Fibroblast of peridontal ligament (primary cell): ENCODE results near the gene CHN2.

Experiments used
- DNase-seq: peaks from one replicate; pipeline ENCODE4 v3.0.0-alpha.2; 2010; ENCODE audit errors: extremely low read depth

Gene CHN2

DNA sequence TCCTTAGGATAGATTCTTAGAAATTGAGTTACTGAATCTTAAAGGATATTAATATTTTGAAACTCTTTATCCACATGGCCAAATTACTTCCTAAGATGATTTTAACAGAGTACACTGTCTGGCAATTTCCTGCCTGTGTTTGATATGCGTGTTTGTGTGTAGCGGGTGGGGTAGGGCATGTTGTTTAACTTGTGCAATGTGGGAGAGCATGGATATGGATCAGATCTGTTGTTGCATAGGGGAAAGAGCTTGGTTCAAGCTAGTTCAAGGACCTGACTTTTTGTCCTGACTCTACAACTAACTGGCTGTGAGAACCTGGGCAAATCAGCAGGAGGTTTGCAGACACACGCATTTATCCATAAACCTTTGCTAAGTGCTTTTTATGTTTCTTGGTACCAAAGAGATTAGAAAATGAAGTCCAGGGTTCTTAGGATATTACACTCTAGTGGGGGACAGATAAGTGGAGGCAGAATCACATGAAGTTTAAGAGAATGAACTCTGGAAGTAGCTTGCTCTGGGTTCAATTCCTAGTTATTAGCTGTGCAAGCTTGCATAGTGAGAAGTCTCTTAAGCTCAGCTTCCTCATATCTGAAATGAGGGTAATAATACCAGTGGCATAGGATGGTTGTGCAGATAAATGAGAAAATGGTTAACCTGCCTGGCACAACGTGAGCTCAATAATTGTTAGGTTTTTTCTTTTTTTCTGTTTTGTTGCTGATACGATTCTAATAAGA is 272.8 kb downstream of the CHN2 start:
- DNase-seq: no peak

DNA sequence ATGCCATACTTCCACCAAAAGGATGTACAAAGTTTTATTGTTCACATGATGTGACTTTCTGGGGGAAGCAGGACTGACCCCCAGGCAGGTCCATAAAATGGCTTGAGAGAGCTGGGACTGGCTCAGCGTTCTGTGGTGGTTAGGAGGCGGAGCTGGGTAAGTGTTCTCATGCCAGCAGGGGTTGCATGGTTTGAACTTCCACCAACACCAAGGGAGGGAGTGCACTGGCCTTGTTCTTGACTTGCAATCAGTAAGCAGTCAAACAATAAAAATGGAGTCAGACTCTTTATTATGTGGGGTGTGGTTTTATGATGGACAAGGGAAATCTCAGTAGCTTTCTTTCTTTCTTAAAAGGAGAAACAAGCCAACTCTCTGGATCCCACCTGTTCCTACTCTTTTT is 273.6 kb downstream of the CHN2 start:
- DNase-seq: no peak

DNA sequence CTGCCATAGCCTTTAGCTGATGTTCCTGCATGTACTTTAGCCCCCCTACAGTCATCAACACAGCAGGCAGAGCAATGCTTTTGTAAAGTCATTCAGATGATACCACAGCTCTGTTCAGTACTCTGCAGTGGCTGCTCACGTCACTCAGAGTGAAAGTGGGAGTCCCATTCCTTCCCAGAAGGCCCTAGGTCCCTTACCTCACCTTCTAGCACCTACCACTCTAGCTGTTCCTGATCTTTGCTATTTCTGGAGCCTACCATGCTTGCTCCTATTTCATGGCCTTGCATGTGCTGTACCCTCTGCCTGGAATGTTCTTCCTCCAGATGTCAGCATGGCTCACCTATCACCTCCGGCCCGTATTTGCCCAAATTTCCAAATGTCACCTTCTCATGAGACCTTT is 274.7 kb downstream of the CHN2 start:
- DNase-seq: no peak

DNA sequence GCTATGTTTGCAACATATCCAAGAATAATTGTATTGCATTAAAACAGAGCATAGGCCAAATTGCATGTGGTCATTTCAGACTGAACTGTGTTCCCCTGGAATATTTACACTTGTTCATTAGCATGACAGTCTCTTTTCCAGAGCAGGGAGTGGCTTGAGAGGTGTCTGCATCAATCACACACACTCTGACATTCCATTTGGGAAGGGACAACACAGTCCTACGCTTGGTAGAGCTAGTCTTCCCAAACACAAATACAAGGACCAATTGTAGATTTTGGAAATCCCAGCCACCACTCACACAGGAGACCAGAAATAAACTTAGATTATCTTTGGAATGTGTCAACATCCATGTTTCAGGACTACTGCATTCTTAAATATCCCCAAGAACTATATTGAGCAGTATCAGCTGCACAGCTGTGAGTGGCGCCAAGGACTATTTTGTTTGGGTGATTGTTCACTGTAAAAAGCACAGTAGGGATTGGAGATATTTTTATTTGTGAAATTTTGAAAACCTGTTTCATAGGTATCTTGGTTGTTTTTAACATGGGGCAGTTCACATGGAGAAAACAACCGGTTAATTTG is 275.5 kb downstream of the CHN2 start:
- DNase-seq: no peak

DNA sequence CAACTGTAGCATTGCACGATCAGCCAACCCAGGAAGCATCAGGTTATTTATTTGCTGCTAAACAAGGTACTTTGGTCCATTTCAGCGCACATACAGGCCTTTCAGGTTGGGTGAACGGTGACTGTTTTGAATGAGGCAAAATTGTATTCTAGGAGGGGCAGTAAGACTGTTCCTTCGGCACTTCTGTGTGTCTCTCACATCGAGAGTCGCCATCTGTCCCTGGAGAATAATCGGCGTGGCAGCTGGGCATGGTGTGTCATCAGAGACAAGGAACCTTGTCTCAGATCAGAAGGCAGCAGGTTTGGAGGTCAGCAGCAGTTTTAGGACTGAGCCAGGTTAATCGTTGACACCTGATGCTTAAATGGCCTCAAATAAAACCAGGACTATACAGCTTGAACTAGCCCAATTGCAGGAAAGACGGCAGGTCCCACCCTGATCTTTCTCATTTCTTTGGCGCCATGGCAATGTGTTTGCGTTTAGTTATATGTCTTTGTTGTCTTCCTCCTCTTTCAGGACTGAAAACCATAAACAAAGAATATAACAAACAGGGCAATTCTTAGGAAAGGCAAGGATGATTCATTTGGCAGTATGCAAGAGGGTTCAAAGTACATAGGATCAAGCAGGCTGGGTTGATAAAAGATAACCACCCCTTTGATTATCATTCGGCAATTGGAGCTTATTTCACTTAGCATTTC is 277.0 kb downstream of the CHN2 start:
- DNase-seq: no peak

DNA sequence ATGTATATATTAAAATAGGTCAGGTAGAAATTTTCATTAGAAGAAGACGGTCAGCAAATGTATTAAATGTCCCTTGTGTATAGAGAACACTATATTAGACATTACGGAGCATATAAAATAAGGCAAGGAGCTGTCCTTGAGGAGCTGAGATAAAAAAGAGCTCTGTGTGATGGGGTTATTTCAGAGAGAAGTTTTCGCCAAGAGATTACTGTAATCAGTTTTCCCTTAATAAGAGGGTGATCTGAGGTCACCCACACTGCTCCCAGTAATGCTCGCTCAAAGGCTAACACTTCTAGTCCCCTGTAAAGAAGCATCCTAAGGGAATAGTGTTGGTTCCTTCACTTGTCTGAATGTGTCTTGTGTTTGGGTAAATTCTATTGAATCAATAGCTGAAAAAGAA is 282.3 kb downstream of the CHN2 start:
- DNase-seq: no peak

DNA sequence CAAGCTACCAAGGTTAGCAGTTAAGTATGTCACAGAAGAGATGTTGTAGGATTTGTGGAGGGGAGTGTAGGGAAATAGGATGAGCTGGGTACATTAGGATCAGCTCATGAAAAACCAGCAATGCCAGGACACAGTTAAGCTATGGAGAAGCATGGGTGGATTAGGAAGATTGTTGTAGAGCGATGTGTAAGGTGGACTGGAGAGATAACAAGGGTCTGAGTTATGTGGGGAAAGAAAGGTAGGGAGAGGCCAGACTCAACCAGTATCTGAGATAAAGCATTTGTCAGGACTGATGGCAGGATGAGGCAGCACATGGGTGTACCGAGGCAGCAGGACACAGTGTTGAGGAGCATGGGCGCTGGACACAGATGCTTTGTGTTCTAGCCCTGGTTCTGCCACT is 283.7 kb downstream of the CHN2 start:
- DNase-seq: no peak

DNA sequence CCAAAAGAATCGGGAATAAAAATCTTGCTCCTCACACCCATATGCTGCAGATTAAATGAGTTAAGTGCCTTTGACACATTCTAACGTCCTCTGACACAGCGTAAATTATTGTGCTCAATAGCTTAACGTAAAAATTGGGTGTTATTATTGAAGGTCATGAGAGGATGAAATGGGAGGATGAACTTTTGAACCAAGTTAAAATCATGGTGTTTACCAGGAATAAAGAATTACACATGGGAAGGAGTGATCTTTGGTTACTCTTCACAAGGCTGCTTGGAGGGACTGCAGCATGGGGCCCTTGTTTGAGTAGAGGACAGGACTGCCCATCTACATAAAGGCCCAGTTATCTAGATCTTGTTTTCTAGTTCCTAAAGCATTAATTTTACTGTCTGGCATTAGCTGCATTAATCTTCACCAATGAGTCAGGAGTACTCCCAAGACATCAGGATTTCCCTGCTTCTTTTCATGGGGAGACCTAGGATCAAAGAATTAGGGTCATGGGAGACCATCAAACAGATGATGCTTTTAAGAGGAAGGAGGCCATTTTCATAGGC is 284.2 kb downstream of the CHN2 start:
- DNase-seq: no peak

DNA sequence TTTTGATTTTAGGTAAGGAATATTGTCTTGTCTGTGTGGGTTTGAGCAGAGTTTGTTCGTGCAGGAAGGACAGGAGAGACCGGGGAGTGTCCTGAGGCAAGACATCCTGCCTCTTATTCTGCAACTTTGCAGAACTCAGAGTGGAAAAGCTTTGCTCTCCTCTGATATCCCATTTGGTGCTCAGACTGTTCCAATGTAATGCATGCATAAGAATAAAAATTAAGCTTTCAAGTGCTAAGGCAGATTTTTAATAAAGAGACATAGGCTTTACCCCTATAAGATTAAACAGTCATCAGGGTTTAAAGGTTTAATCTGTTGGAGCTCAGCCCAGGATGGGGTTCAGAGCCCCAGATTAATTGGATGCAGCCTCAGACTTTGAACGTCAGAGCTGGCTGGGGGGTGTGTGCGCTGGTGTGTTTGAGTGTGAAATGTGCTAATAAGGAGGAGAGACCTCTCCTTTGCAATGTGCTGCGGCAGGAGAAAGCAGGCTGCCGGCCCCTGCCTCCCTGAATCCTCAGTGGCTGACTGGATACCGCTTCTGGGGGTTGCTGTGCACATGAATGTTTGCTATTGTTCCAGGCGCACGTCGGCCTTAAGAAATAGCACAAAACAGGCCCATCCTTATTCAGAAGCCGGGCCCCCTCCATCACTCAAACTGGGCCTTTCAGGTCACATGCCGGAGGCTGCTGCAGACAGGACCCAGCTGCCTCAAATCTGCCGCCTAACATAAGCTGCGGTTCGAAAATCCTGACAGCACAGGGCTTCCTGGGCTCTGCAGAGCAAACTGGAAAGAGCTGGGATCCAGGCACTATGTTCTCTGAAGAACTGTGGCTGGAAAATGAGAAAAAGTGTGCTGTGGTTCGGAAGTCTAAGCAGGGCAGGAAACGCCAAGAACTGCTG is 285.0 kb downstream of the CHN2 start:
- no peak for DNase-seq

DNA sequence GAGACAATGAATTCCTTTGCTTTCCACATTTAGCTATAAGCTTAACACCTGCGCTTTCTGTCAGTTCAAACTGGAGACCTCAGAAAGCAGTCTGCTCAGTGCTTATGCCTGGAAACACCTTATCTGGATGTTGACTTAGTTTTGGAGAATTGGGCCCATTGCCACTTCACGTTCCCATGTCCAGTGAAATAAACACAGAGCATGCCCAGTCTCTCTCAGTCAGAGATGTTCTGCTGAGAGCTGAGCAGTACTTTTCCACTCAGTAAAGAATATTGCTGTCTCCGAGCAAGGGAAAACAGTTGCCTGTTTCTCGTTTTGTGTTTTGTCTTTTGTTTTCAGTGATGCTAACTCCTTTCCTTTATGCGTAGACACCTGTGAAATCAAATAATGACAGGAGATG is 285.9 kb downstream of the CHN2 start:
- DNase-seq: no peak

DNA sequence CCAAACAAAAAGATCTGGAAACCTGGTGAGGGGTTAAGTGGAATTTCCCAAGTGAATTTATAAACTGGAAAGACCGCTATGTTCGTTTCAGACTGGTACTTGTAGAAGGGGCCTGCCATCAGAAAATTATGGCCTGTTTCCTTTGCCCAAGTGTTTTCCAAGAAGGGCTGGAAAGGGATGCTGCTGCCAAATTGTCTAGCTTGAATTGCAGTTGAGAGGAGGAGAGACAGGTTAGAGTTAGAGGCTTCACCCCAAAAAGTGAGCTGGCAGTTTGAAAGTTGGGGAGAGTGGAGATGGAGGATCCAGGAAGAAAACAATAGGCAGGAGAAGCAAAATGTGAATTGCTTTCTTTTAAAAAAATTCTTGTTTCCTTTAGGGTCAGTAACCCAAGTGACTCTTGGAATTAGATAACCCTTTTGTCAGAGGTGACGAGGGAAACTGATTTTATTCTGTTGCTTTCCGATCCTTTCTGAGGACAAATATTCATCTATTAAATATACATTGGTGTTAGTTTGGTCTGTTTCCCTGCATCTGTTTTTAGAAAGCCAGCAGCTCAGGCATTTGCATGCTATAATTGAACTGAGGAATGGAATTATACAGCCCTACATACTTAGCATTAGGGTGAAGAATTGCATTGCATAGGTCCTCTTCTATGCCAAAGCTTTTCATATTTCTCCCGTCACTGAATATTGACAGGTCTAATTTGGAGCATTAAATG is 286.5 kb downstream of the CHN2 start:
- no peak for DNase-seq

DNA sequence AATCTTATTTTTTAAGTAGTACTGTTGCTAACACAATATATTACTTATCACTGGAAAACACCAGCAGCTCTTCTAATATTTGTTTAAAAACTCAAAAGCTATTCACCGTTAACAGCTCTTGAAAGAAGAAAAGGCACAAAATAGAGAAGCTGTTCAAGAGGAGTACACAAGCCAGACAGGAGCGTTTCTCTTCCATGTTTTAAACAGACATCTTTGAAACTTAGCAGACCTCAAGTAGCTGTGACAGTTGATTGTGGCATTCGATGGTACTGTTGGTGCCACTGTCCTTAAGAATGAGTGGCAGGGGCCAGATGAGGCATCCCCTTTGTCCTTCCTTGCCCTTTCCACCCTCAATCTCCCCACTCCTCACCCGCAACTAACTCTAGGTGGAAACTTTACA is 287.5 kb downstream of the CHN2 start:
- DNase-seq: no peak

DNA sequence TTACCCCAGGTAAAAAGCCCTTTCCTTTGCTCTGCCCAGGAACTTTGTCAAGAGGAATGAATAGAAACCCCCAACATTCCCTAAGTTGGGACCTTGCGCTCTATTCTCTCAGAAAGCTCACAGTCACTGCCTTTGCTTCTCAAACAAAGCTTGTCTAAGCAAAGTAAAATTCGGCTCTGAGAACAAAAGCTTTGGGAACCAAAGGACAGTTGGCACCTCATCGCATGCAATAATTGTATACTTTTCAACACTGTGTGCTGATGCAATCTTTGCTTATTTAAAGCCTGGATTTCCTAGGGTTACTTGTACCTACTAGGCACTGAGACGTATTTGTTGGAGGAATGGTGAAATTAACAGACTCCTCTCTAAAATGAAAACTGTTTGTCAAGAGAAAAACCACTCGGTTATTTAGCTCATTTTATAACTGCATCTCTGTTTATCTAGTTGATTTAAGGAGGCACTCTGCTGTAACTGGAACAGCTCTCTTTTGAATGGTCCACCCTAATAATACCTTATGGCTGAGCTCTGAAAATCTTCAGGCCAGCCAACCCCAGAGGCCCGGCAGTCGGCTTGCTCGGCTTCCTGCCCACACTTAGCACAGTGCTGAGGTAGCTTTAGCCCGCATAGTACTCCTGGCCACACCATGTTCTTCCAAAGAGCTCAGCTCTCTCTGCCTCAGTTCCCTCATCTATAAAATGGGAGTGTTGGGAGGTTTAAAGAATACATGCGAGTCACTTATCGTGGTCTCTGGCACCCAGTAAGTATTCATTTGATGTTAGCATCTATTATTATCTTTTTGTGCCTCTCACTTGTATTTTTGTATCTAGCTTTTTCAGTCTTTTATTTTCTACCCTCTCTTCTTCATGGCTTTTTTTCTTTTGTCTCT is 288.9 kb downstream of the CHN2 start:
- no peak for DNase-seq

DNA sequence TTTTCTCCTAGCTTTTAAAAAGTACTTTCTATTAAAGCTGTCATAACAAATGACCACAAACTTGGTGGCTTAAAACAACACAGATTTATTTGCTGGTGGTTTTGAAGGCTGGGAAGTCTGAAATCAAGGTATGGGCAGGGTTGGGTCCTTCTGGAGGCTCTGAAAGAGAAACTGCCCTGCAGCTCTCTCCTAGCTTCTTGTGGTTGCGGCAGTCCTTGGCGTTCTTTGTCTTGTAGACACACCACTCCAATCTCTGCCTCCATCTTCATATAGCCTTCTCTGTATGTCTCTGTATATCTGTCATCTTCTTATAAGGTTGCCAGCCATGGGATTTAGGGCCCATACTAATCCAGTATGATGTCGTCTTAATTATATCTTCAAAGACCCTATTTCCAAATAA is 289.7 kb downstream of the CHN2 start:
- no peak for DNase-seq

DNA sequence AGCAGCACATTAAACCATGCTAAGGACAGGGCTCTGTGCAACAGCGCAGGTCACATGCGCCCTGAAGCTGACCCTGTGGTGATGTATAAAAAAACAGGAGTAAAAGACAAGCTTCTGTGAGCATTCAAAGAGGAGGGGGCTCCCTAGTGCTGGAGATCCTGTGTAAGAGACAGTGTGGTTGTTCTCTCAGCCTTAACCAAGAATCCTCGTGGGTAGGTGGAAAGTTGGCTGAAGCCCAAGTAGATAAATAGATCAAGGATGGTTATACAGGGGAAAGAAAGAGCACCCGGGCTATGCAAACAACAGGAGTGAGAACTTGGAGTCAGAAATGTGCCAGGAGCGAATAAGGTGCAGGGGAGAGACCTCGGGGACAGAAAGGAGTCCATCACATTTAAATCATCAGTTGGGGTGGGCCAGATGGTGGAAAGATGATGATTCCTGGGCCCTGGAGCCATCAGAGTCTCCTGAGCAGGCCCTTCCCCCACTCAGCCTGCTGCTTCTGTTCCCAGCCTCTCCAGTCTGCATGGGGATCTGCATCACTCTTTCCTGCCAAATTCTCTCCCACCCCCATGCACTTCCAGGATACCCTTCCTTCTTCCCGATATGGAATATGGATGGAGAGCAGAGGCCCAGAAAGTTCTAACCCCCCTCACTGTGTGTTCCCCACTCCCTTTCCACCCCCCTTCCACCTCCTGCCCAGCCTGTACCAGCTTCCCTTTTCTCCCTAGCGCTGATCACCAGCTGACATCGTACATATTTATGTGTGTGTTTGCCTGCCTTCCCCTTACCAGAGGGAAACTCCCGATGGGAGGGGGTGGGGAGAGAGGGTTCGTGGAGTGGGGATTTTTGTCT is 291.0 kb downstream of the CHN2 start:
- DNase-seq: no peak

DNA sequence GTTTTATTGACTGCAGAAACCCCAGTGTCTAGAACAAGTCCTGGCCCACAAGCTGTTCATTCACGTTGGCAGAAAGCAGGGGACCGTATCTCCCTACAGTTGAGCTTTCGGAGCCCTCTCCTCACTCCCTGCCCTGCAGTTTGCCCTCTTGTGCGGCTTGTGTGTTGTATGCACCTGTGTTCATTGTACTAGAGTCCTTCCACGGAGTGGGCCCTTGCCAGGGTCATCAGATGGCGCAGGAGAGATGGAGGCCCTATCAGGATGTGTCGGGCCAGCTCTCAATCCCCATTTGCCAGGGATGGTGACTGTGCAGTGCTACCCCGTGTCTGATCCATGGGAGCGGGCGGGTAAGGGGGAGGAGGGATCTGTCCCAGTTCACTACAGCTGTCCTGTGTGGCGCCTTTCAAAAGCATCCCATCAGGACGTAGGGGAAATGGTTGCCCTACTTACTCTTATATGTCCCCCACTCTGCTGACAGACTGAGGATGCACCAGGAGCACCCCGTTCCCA is 291.7 kb downstream of the CHN2 start:
- DNase-seq: no peak

DNA sequence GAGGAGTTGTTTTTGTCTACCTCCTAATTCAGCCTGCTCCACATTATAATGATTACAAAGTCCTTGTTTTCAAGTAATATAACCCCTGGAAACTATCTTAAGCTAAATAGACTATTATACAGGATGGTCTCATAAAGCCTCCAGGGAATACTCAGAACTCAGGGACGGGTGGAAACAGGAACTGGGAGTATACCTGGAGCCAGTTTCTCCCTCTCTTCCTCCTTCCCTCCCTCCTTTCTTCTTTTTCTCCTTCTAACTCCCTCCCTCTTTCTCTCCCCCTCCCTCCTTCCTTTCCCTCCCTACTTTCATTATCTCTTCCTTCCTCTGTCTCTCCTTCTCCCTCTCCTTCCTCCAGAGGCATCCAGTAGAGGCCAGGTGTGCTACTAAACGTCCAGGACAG is 292.8 kb downstream of the CHN2 start:
- DNase-seq: no peak

DNA sequence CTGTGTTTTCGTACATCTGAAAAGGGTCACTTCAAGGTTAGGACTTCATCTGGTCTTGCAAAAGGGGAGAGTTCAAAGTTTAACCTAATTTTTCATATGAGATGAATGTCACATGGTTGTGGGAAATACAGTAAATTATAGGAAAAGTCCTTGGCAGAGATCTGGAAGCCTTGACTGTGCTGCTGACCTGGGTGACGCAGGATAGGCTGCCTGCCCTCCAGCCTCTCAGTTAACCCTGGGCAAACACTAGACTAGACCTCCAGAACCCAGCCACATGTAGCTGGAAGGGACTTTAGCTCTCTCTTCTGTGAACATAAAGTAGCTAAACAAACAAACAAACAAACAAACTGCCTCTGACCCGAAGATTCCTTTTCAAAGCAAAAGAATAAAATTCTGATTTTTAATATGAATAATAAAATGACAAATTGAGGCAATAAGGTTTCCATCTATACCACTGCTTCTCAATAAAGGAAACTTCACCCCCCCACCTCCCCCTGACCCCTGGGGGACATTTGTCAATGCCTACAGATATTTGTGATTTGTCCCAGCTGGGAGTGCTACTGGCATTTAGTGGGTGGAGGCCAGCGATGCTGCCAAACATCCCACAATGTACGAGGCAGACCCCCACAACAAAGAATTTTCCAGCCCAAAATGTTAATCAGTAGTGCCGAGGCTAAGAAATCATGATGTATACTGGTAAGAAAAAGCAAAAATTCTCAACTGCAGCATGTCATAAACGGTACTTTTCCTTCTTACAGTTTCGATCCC is 293.8 kb downstream of the CHN2 start:
- DNase-seq: no peak
